ENCODE results near the gene FAM20B.
A peak's percentile ranks its signal among the peaks of the same experiment; 100 is the strongest.

Gene FAM20B

GRCh38 chr1:179053486-179053885, 27.8 kb downstream of the FAM20B start:
- DNase-seq = no peak

- no peak for DNase-seq
Measured at GRCh38 chr1:179055937-179056336, 30.2 kb downstream of the FAM20B start.

GRCh38 chr1:179058487-179059483, 33.1 kb downstream of the FAM20B start:
- no peak for DNase-seq

GRCh38 chr1:179061360-179062282, 35.9 kb downstream of the FAM20B start:
- DNase-seq = no peak

- no peak for DNase-seq
Measured at GRCh38 chr1:179066471-179066870, 40.8 kb downstream of the FAM20B start.

GRCh38 chr1:179077396-179077795, 51.7 kb downstream of the FAM20B start:
- DNase-seq = no peak

GRCh38 chr1:179079113-179079761, 53.5 kb downstream of the FAM20B start:
- peak; percentile 5 for DNase-seq

- DNase-seq = no peak
Measured at GRCh38 chr1:179080866-179081686, 55.4 kb downstream of the FAM20B start.

- peak; percentile 21 for DNase-seq
Measured at GRCh38 chr1:179081687-179082332, 56.1 kb downstream of the FAM20B start, which contains the start of gene TOR3A. TOR3A (plus strand) TSS chr1:179082070; CDS start chr1:179082129, 59 bp downstream.

GRCh38 chr1:179082333-179082998, 56.8 kb downstream of the FAM20B start:
- no peak for DNase-seq

- DNase-seq = no peak
Measured at GRCh38 chr1:179082999-179083335, 57.3 kb downstream of the FAM20B start.

- no peak for DNase-seq
Measured at GRCh38 chr1:179083533-179083932, 57.8 kb downstream of the FAM20B start.

GRCh38 chr1:179087665-179088064, 62.0 kb downstream of the FAM20B start:
- no peak for DNase-seq

- DNase-seq = no peak
Measured at GRCh38 chr1:179089827-179090482, 64.3 kb downstream of the FAM20B start.

GRCh38 chr1:179090522-179090921, 64.8 kb downstream of the FAM20B start:
- DNase-seq = no peak

GRCh38 chr1:179090923-179091322, 65.2 kb downstream of the FAM20B start:
- DNase-seq = no peak

- no peak for DNase-seq
Measured at GRCh38 chr1:179091691-179092165, 66.0 kb downstream of the FAM20B start.

GRCh38 chr1:179092896-179093461, 67.3 kb downstream of the FAM20B start:
- no peak for DNase-seq

- no peak for DNase-seq
Measured at GRCh38 chr1:179094818-179095217, 69.1 kb downstream of the FAM20B start.

GRCh38 chr1:179095377-179095776, 69.7 kb downstream of the FAM20B start:
- no peak for DNase-seq

All from NCI-H1417 treated with DMSO at 0.1 percent for 48 hours (cell line).